K562 (cell line): ENCODE data around the gene GRWD1. TPM values are rescaled to one million over a fixed set of nuclear protein-coding genes. Genes with fewer than 3 reads are reported as not detected.

Source experiments
- ATAC-seq: fragments of 200-7000 bp; cut with Tn5 transposase; 3 replicates; pipeline ENCODE4 v1.9.1; 2020; ENCODE audit warnings: moderate library complexity
- BruUV-seq: library from RNA; stranded (reverse); fragments of 400-500 nt; replicated peaks from 2 replicates; lab custom pipeline; 2021; lab: Mats Ljungman, UMichigan
- CTCF ChIA-PET: fragments of 300-600 bp; formaldehyde crosslinking; extraction: SDS; loops from one replicate; lab custom pipeline; 2021; ENCODE audit warnings: low intra/inter-chr PET ratio; lab: Yijun Ruan, JAX
- POLR2A ChIA-PET: fragments of 300-600, 350-650 bp; sonication (Branson Sonifier 250); formaldehyde crosslinking; extraction: SDS; loops from one replicate; lab custom pipeline; 2021; ENCODE audit warnings: antibody characterized with exemption, inconsistent platforms; lab: Yijun Ruan, JAX
- DNase-seq, 4 experiments: peaks; one replicate each; pipeline versions ENCODE4 v3.0.0 to v3.0.0-alpha.2; 2011 to 2018; ENCODE audit warnings: low spot score in 3 of 4, mixed read lengths in 3 of 4; ENCODE audit errors: extremely low read depth in 1 of 4
- FAIRE-seq: peaks from 2 replicates; lab custom pipeline; 2011; peaks lifted over from hg19 to GRCh38; lab: Jason Lieb, UNC
- H2AFZ ChIP-seq: 2 replicates; pipeline ENCODE4 v1.6.0; 2011; ENCODE audit warnings: low read depth, low read length, control low read depth, inconsistent platforms
- H3K27ac ChIP-seq: fragments of 200-600 bp; 3 replicates; pipeline ENCODE4 v1.8.0; 2011; ENCODE audit warnings: low read depth, mild to moderate bottlenecking, control low read depth, inconsistent platforms, low read length, moderate library complexity, mixed read lengths; ENCODE audit errors: extremely low read depth
- H3K27me3 ChIP-seq, 2 experiments: fragments of 300-600 bp in 1 of 2; 2 replicates in 1 of 2; 3 replicates in 1 of 2; pipeline versions ENCODE4 v1.6.0 to v1.8.0; 2011; ENCODE audit warnings: inconsistent platforms in 2 of 2, low read length in 2 of 2, mild to moderate bottlenecking in 1 of 2, mixed read lengths in 1 of 2, moderate library complexity in 1 of 2; ENCODE audit not compliant: control insufficient read depth in 2 of 2, insufficient read depth in 2 of 2
- H3K36me3 ChIP-seq: fragments of 300-600 bp; 3 replicates; pipeline ENCODE4 v1.8.0; 2011; ENCODE audit warnings: mild to moderate bottlenecking, low read length, inconsistent platforms; ENCODE audit not compliant: control insufficient read depth, insufficient read depth
- H3K4me1 ChIP-seq, 2 experiments: fragments of 200-600 bp in 1 of 2; replicated peaks in 1 of 2; 2 replicates in 1 of 2; 3 replicates in 1 of 2; pipeline versions ENCODE4 v1.5.1 to v1.8.0; 2011; ENCODE audit warnings: inconsistent platforms in 2 of 2, low read length in 2 of 2, mild to moderate bottlenecking in 1 of 2, mixed read lengths in 1 of 2, moderate library complexity in 1 of 2; ENCODE audit not compliant: control insufficient read depth in 2 of 2, insufficient read depth in 2 of 2
- H3K4me2 ChIP-seq: 2 replicates; pipeline ENCODE4 v1.6.1; 2011; ENCODE audit warnings: low read length, control low read depth, inconsistent platforms, mixed read lengths; ENCODE audit not compliant: insufficient read depth
- H3K4me3 ChIP-seq: fragments of 200-600 bp; sonication (generic), shearing (Covaris generic); 2 replicates; pipeline ENCODE4 v1.5.1; 2016; ENCODE audit warnings: control low read depth, inconsistent platforms
- H3K79me2 ChIP-seq: fragments of 200-600 bp; 3 replicates; pipeline ENCODE4 v1.8.0; 2011; ENCODE audit warnings: low read length, inconsistent platforms; ENCODE audit not compliant: control insufficient read depth, insufficient read depth
- H3K9ac ChIP-seq, 2 experiments: 2 replicates each; pipeline versions ENCODE4 v1.6.0 to v1.6.1; 2011; ENCODE audit warnings: low read depth in 2 of 2, low read length in 2 of 2, control low read depth in 1 of 2, inconsistent platforms in 1 of 2, mild to moderate bottlenecking in 1 of 2, mixed read lengths in 1 of 2; ENCODE audit not compliant: insufficient read depth in 1 of 2
- H3K9me1 ChIP-seq: one replicate; pipeline ENCODE4 v1.6.0; 2011; ENCODE audit warnings: inconsistent platforms, mild to moderate bottlenecking, low read length, moderate library complexity; ENCODE audit not compliant: control insufficient read depth, insufficient read depth
- H3K9me3 ChIP-seq: replicated peaks from 2 replicates; pipeline ENCODE4 v1.5.1; 2011; ENCODE audit warnings: low read depth, low read length, inconsistent platforms; ENCODE audit not compliant: control insufficient read depth, insufficient read depth
- H4K20me1 ChIP-seq: replicated peaks from 2 replicates; pipeline ENCODE4 v1.6.1; 2011; ENCODE audit warnings: low read length, inconsistent platforms, mixed read lengths; ENCODE audit not compliant: control insufficient read depth, insufficient read depth
- HNRNPL ChIP-seq: fragments of 200-400 bp; formaldehyde crosslinking; IDR thresholded peaks from 2 replicates; pipeline ENCODE4 v1.6.1; 2017; ENCODE audit warnings: low read depth, mild to moderate bottlenecking, low read length
- MEF2D ChIP-seq: conservative IDR thresholded peaks from 2 replicates; pipeline ENCODE4 v1.6.1; 2016; ENCODE audit warnings: low read depth, missing genetic modification characterization, missing compliant biosample characterization
- MTF1 ChIP-seq: fragments of 250-450 bp; sonication (Bioruptor Pico); IDR thresholded peaks from 2 replicates; pipeline ENCODE4 v1.9.0; 2021; ENCODE audit warnings: moderate library complexity, mild to moderate bottlenecking, inconsistent platforms, borderline replicate concordance
- ZBTB33 ChIP-seq: sonication (generic); formaldehyde crosslinking; IDR thresholded peaks from 2 replicates; pipeline ENCODE4 v1.8.1; 2023; ENCODE audit warnings: mild to moderate bottlenecking, missing genetic modification reagents
- ZNF444 ChIP-seq: fragments of 250-450 bp; sonication (Bioruptor Pico); IDR thresholded peaks from 2 replicates; pipeline ENCODE4 v1.4.0; 2020; ENCODE audit warnings: mild to moderate bottlenecking, moderate library complexity
- WGBS: fragments of 100-300 bp; shearing (Covaris generic); methylation state at CpG from one replicate; pipeline ENCODE4 v1.1.6; 2016; ENCODE audit warnings: low coverage, mixed read lengths; ENCODE audit not compliant: insufficient coverage; ENCODE audit errors: missing lambda C conversion rate; 5-methylcytosine and 5-hydroxymethylcytosine counted together
- in situ Hi-C: fragments of 300-500 bp; cut with MboI; formaldehyde crosslinking; loops from 4 replicates; pipeline ENCODE4 v1.15.0; 2018; ENCODE audit warnings: inconsistent platforms, mixed read lengths
- intact Hi-C: fragments of 100-400 bp; cut with micrococcal nuclease; formaldehyde crosslinking; loops from 2 replicates; pipeline ENCODE4 v1.14.2; 2022
- polyA plus RNA-seq, 8 experiments: library from polyadenylated mRNA; depleted of rRNA in 4 of 8; stranded (reverse) in 5 of 8; unstranded in 3 of 8; fragments of >200 nt; fragmentation: Nextera tagmentation in 2 of 8; fragmentation: Illumina TruSeq in 1 of 8; extraction: Ambion mirVana in 2 of 8; extraction: Trizol in 1 of 8; gene quantifications; 2 replicates each; pipeline versions ENCODE4 v1.2.1 to v1.2.3, GENCODE V29; 2011 to 2014; ENCODE audit warnings: inconsistent platforms in 1 of 8, missing spikeins in 1 of 8
- total RNA-seq, 7 experiments: library from RNA; depleted of rRNA in 6 of 7; stranded (reverse); fragments of >200 nt in 6 of 7; fragmentation: Illumina TruSeq in 2 of 7; extraction: Trizol in 2 of 7; gene quantifications; 2 replicates each; pipeline versions ENCODE4 v1.2.1 to v1.2.3, GENCODE V29; 2011 to 2021; ENCODE audit warnings: low replicate concordance in 1 of 7

Gene GRWD1
- total and polyA plus RNA-seq, 9 of the 15 experiments (the other 6 are each of a cell fraction or from before 2014, with no cell fraction given) = 1.5 to 87.2 (median 24.5) TPM

GRCh38 chr19:48443256-48443655 is 2.5 kb upstream of the GRWD1 start:
- CTCF ChIA-PET = no interaction called here
- BruUV-seq = no TSS peak
- no peak overlapping the region for H3K27ac ChIP-seq
- ATAC-seq (no peak), DNase-seq (peak in 1 of 4 experiments; percentile 11), FAIRE-seq (no peak)
- H3K9ac ChIP-seq = no peak overlapping the region
- no peaks in the 10 kb centered on the region for H3K9me1 ChIP-seq
- in situ Hi-C loops = no loop called here
- WGBS = 93% methylated on average over 28 of the region's 60 CpGs
- no peaks in the 10 kb centered on the region for H3K9me3 ChIP-seq
- no peaks in the 10 kb centered on the region for H4K20me1 ChIP-seq
- no peak overlapping the region for H2AFZ ChIP-seq
- H3K36me3 ChIP-seq = peaks cover 42% of the 10 kb centered on the region
- POLR2A ChIA-PET = no interaction called here
- intact Hi-C loops = no loop called here
- no peak overlapping the region for H3K4me2 ChIP-seq
- peaks cover 12 to 14% of the 10 kb centered on the region in 2 experiments for H3K4me1 ChIP-seq
- TF ChIP-seq ZBTB33 (CRISPR knock-in tag) (peak; percentile 63), MEF2D (tag) (no peak), HNRNPL (0 out of 2 replicates have a peak, but pooled peaks have one; percentile 25), ZNF444 (CRISPR knock-in tag) (no peak), MTF1 (CRISPR knock-in tag) (no peak)
- peaks cover 25% of the 10 kb centered on the region for H3K79me2 ChIP-seq
- H3K27me3 ChIP-seq = no peaks in the 10 kb centered on the region
- H3K4me3 ChIP-seq = no peak overlapping the region
